OCI-LY3 (cell line): Measurements from ENCODE around the gene ZBTB48.

Source experiments
- H2AFZ ChIP-seq: fragments of 200-600, 300-600 bp; shearing (Covaris generic); 2 replicates; pipeline ENCODE4 v1.6.0; 2014; ENCODE audit warnings: antibody characterized with exemption, low read depth, low read length
- H3K27ac ChIP-seq: fragments of 200-600, 300-600 bp; sonication (generic); 2 replicates; pipeline ENCODE4 v1.5.1; 2014; ENCODE audit warnings: mild to moderate bottlenecking, low read length, moderate library complexity, mixed read lengths
- H3K27me3 ChIP-seq: fragments of 200-600, 300-600 bp; sonication (generic); 2 replicates; pipeline ENCODE4 v1.6.1; 2014; ENCODE audit warnings: low read depth, low read length, mixed read lengths
- H3K36me3 ChIP-seq: fragments of 200-600, 300-600 bp; sonication (generic); replicated peaks from 2 replicates; pipeline ENCODE3; 2014; ENCODE audit warnings: low read depth, low read length, mixed read lengths
- H3K4me1 ChIP-seq: fragments of 300-600, 200-600 bp; sonication (generic); 2 replicates; pipeline ENCODE4 v1.6.1; 2014; ENCODE audit warnings: low read length, mixed read lengths
- H3K4me2 ChIP-seq: fragments of 200-600, 300-600 bp; sonication (generic); 2 replicates; pipeline ENCODE4 v1.6.1; 2014; ENCODE audit warnings: low read length, mixed read lengths
- H3K4me3 ChIP-seq: fragments of 300-600, 200-600 bp; sonication (generic); 2 replicates; pipeline ENCODE4 v1.5.1; 2014; ENCODE audit warnings: antibody characterized with exemption, mild to moderate bottlenecking, low read length, moderate library complexity
- H3K79me2 ChIP-seq: fragments of 300-600, 200-600 bp; shearing (Covaris generic); 2 replicates; pipeline ENCODE4 v1.6.1; 2014; ENCODE audit warnings: mild to moderate bottlenecking, low read length, mixed read lengths
- H3K9ac ChIP-seq: fragments of 300-600, 200-600 bp; shearing (Covaris generic); 2 replicates; pipeline ENCODE4 v1.6.0; 2014; ENCODE audit warnings: mild to moderate bottlenecking, low read length, moderate library complexity
- H3K9me3 ChIP-seq: fragments of 200-600, 300-600 bp; shearing (Covaris generic); 2 replicates; pipeline ENCODE4 v1.6.1; 2014; ENCODE audit warnings: low read length, mixed read lengths; ENCODE audit not compliant: insufficient read depth
- H4K20me1 ChIP-seq: fragments of 200-600, 300-600 bp; sonication (generic); 2 replicates; pipeline ENCODE4 v1.6.1; 2016; ENCODE audit warnings: low read length, mixed read lengths; ENCODE audit not compliant: insufficient read depth
- CTCF ChIP-seq: fragments of 200-600, 300-600 bp; sonication (generic); IDR thresholded peaks from 2 replicates; pipeline ENCODE4 v1.5.1; 2014; ENCODE audit warnings: antibody characterized with exemption, low read length, low read depth
- EZH2phosphoT487 ChIP-seq: fragments of 200-600 bp; shearing (Covaris generic); IDR thresholded peaks from 2 replicates; pipeline ENCODE4 v1.6.1; 2018; ENCODE audit warnings: antibody characterized with exemption, mixed run types, low read depth

ZBTB48 gene

GRCh38 chr1:6622396-6623152, 42.8 kb downstream of the ZBTB48 start:
- Histone ChIP-seq H3K4me1 (peaks cover 9% of the 10 kb centered on the region; the same call in 1 of the 2 replicates), H3K9ac (no peak overlapping the region), H4K20me1 (peaks cover 8% of the 10 kb centered on the region), H2AFZ (no peak overlapping the region), H3K79me2 (peaks cover 24% of the 10 kb centered on the region), H3K27ac (no peak overlapping the region), H3K27me3 (no peaks in the 10 kb centered on the region), H3K9me3 (no peaks in the 10 kb centered on the region), H3K4me3 (no peak overlapping the region), H3K4me2 (no peak overlapping the region), H3K36me3 (peaks cover 22% of the 10 kb centered on the region)
- TF ChIP-seq EZH2phosphoT487 (no peak), CTCF (no peak)

- H3K27ac ChIP-seq, result no peak overlapping the region
- H3K27me3 ChIP-seq, result no peaks in the 10 kb centered on the region
Measured at GRCh38 chr1:6623269-6623965, 43.6 kb downstream of the ZBTB48 start.

GRCh38 chr1:6624710-6625583, 45.2 kb downstream of the ZBTB48 start, which contains the start of gene THAP3:
Gene THAP3 (plus strand): TSS chr1:6624868. CDS start chr1:6625219, 351 bp downstream.
- H3K9ac ChIP-seq, result peak within 1 kb of the TSS; percentile 69
- peaks cover 25% of the 10 kb centered on the region for H3K79me2 ChIP-seq
- peak within 1 kb of the TSS; percentile 86 for H3K4me2 ChIP-seq
- peaks cover 4% of the 10 kb centered on the region; the same call in 1 of the 2 replicates for H4K20me1 ChIP-seq
- peak within 1 kb of the TSS; percentile 93 for H3K4me3 ChIP-seq
- TF ChIP-seq EZH2phosphoT487, result no peak
- peak; percentile 16; the same call in 1 of the 2 replicates for TF ChIP-seq CTCF
- H3K27ac ChIP-seq, result no peak within 1 kb of the TSS
- peaks cover 9% of the 10 kb centered on the region; the same call in 1 of the 2 replicates for H3K4me1 ChIP-seq
- H3K9me3 ChIP-seq, result no peaks in the 10 kb centered on the region
- no peak within 1 kb of the TSS; the same call in 1 of the 2 replicates for H2AFZ ChIP-seq
- peaks cover 19% of the 10 kb centered on the region for H3K36me3 ChIP-seq
- H3K27me3 ChIP-seq, result no peaks in the 10 kb centered on the region

More at GRCh38 chr1:6623269-6623965, 43.6 kb downstream of the ZBTB48 start:
- Histone ChIP-seq H3K9me3 (no peaks in the 10 kb centered on the region), H3K79me2 (peaks cover 25% of the 10 kb centered on the region), H2AFZ (no peak overlapping the region), H4K20me1 (peaks cover 4% of the 10 kb centered on the region; the same call in 1 of the 2 replicates), H3K4me3 (no peak overlapping the region), H3K9ac (no peak overlapping the region), H3K36me3 (peaks cover 19% of the 10 kb centered on the region), H3K4me2 (no peak overlapping the region), H3K4me1 (peaks cover 9% of the 10 kb centered on the region; the same call in 1 of the 2 replicates)
- TF ChIP-seq EZH2phosphoT487 (no peak), CTCF (no peak)
